Stimulated activated CD4-positive, alpha-beta T cell treated with anti-CD3 and anti-CD28 coated beads, Interleukin-4, amount 100 ng/mL, for 4 hours (primary cell): ENCODE results near the gene CELF5.

Experiments
- DNase-seq, 2 experiments: peaks; one replicate each; pipeline ENCODE4 v3.0.0-alpha.2; 2020

Gene CELF5

DNA sequence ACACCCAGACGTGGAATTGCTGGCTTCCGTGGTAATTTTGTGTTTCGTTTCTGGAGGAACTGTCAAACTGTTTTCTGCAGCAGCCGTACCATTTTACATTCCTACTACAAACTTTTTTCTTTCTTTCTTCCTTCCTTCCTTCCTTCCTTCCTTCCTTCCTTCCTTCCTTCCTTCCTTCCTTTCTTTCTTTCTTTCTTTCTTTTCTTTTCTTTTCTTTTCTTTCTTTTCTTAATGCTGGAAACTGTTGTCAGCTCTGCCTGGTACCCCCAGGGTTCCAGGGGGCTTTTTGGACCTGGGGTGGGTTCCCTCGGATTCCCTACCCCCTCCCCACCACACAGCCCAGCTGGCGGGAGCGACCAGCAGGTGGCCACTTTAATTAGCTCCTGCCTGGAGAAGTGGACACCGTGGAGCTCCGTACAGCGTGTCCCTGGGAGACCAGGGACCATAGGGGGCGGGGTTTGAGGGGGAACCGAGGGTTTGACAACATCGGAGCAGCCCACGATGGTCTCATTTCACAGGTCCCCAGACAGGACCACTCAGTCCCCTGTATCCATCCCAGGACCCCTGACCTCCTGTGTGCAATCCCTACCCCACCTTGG, 24.4 kb downstream of the CELF5 start:
- no peak for DNase-seq

DNA sequence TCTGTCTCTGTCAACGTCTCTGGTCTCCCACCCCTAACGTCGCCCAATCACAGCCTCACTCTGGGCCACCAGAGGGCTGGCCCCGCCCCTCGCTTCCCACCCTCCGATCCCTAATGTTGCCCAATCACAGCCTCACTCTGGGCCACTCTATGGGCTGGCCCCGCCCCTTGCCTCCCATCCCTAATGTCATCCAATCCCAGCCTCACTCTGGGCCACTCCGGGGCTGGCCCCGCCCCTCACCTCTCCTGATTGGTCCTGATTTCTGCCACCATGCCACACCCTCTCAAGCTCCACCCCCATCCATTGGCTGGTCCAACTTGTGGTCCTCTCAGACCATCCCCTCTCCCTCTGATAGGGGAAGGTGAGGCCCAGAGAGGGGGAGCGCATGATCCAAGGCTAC, 24.9 kb downstream of the CELF5 start:
- DNase-seq, result no peak

DNA sequence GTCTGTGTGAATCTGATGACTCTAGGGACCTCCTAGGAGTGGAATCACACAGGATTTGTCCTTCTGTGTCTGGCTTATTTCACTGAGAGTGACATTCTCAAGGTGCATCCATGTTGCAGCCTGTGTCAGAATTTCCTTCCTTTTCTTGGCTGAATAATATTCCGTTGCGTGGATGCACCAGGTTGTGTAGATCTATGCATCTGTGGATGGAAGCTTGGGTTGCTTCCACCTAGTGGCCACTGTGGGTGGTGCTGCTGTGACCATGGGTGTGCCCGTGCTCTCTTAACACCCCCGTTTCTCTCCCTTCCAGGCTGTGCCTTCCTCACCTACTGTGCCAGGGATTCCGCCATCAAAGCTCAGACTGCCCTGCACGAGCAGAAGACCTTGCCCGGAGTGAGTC, 26.2 kb downstream of the CELF5 start:
- peak; percentile 27 to 49 for DNase-seq

DNA sequence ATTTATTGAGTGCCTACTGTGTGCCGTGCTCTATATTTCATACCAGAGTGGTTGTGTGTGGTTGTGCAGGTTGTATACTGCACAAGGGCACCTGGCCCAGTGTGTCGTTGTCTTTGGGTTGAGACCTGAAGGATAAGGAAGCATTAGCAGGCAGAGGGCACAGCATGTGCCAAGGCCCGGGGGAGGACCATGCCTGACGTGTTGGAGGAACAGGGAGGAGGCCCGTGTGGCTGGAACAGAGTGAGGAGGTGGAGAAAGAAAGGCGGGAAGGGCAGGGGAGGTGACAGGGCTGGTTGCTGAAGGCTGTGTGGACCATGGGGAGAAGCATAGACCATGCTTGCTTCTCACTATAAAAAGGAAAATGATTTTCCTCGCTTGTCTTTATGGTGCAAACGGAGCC, 26.8 kb downstream of the CELF5 start:
- DNase-seq, result no peak

DNA sequence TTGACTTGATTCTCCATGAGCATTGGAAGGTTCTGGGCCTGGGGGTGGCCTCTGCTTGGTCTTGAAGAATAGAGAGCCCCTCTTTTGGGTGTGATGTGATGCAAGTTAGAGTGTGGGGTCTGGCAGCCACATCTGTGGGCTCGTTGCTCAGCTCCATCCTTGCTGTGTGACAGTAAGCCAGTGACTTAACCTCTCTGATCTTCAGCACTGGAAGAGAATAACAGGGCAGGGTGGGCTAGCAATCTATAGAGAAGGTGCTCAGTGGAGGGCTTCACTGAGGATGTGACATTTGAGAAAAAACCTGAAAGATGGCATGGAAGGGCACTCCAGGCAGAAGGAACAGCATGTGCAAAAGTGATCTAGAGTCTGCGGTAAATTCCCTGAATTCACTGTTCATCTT, 28.2 kb downstream of the CELF5 start:
- DNase-seq, result no peak

DNA sequence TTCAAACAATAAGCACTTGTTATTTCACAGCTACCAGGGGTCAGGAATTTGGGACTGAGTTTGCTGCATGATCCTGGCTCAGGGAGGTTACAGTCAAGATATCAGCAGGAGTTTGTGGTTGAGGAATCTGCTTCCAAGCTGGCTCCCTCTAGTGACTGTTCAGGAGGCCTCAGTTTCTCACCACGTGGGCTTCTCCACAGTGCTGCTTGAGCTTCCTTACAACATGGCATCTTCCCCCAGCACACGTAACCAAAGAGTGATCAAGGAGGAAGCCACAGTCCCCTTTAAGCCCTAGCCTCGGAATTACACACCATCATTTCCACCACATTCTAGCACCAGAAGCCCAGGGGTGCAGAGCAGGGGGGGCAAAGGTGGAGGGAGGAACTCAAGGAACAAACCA, 28.8 kb downstream of the CELF5 start:
- DNase-seq, result no peak

DNA sequence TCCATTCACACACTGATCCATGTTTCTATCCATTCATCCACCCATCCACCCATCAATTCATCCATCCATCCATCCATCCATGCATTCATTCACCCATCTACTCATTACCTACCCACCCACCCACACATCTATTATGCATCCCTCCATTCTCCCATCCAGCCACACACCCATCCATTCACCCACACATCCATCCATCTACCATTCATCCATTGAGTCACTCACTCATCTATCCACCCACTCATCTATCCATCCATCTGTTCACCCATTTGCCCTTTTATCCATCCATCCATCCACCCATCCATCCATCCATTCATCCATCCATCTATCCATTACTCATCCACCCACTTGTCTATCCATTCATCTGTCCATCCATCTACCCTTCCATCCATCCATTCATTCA, 30.1 kb downstream of the CELF5 start:
- no peak for DNase-seq

DNA sequence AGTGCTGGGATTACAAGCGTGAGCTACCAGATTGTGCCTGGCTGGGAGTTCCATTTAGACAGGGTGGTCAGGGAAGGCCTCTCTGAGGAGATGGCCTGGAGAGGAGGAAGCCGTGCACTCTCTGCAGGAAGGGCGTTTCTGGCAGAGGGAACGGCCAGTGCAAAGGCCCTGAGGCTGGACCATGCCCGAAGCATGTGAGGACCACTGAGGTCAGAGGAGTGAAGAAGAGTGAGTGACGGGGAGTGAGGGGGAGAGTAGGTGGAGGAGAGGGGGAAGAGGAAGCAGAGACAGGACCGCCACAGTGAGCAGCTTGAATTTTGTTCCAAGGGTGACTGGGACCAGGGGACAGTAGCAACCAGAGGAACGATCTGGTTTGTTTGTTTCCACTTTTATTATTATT, 32.6 kb downstream of the CELF5 start:
- DNase-seq, result no peak

DNA sequence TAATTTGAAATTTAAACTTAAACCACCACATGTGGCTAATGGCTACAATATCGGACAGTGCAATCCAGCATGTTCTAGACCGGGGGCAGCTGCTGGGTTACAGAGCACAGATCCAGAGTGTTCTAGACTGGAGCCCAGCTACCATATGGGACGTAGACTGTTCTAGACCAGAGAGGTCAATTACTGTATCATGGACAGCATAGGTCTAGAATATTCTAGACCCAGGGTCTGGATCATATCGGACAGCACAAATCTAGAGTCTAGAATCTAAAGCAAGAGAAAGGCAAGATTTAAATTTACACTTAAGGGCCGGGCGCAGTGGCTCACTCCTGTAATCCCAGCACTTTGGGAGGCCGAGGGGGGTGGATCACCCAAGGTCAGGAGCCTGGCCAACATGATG, 37.9 kb downstream of the CELF5 start:
- no peak for DNase-seq

DNA sequence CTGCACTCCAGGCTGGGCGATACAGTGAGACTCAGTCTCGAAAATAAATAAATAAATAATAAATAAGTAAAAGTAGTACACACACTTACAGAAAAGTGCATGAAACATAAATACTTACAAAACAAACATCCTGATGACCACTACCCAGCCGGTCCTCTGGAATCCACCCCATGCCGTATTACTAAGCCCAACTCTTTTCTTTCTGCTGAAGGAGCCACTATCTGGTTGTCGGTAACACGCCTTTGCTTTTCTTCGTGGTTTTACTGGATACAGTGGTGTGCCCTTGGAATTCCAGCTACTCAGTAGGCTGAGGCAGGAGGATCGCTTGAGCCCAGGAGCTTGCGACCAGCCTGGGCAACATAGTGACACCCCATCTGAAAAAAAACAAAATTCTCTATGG, 39.4 kb downstream of the CELF5 start:
- DNase-seq, result no peak

DNA sequence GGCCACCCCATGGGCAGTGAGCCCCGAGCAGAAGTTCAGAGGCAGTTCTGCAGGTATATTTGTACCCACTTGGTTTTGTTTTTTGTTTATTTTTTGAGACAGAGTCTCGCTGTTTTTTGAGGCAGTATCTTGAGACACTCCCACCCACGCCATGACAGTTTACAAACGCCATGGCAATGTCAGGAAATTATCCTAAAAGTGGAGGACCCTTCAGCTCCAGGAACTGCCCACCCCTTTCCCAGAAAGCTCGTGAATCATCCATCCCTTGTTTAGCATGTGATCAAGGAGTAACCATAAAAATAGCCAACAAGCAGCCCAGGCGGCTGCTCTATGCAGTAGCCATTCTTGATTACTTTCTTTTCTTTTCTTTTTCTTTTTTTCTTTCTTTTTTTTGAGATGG, 41.0 kb downstream of the CELF5 start:
- no peak for DNase-seq

DNA sequence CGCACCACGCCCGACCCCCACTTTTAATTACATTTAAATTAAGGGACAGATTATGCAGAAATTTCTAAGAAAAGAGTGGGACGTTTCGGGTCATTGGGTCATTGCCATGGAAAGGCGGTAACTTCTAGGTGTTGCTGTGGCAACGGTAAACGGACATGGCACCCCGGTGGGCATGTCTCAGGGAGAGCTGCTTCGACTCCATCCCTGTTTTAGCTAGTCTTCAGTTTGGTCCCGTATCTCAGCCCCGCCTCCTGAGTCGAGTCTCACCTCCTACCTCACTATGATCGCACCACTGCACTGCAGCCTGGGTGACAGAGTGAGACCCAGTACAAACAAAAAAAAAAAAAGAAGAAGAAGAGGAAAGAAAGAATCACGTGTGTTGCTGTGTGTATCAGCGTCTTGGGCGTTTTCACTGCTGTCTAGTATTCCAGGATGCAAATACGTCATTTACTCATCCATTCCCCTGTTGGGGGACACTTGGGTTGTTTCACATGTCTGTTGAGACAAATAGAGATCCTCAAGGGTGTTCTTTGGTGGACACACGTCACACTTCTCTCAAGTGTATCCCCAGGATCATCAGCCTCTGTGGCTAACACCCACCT, 41.7 kb downstream of the CELF5 start:
- no peak for DNase-seq

DNA sequence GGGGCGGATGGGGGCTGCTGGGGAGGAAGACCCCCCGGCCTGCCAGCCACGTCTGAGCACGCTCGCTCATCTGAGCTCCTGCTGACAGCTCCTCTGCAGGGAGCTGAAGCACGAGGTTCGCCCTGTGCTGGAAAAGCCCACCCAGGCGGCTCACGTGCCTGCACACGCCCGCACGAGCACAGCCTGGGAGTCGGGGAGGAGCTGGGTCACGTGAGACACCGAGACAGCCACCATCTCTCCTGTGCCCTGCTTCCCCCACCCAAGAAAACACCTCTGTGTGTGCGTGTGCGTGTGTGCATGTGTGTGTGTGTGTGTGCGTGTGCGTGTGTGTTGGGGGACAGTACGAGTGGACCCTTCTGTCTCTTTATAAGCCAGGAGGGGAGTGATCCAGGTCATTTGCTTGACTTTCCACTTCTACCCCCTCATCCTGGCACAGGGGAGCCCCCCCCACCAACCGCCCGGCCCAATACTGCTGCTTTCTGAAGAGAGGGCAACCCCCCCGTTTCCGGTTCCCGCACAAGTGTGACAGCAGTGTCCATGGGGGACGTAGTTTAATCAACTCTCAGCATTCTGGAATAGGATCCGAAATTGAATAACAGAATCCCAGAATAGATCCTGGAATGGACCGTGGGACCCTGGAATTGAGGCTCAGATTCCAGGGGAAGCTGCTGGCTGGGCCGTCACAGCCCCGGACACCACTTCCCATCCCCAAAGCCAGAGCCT, 42.5 kb downstream of the CELF5 start:
- no peak for DNase-seq

DNA sequence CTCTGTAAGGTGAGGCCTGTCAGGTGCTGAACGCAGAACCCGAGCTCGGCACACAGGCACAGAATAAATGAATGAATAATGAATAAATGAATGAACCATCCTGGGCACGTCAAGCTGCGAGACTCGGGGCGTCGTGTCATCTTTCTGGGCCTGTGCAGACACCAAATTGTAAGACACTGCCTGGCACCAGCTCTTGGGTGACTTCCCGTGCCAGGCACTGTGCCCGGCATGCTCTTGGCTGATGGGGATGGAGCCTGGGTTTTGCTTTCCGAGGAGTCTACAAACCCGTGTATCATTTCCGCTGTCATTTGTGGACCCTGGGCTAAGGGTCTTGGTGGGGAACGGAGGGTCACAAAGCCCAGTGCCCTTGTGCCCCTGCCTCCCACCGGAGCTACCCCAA, 43.9 kb downstream of the CELF5 start:
- DNase-seq, result no peak

DNA sequence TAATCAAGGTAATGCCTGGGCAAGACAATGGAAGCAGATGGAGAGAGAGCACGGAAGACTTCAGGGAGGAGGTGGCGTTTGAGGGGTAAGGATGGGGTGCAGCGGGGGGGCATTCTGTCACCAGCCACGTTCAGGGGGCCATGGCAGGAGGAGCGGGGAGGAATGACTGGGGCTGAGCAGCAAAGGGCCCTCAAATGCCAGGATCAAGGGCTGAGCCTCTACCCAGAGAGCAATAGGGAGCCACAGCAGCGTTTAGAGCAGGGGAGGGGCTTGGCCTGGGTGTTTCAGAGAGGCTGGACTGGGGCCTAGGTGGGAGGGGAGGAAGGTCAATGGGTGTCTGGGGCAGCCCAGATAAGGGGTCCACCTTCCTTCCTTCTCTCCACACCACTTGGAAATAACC, 44.3 kb downstream of the CELF5 start:
- no peak for DNase-seq

DNA sequence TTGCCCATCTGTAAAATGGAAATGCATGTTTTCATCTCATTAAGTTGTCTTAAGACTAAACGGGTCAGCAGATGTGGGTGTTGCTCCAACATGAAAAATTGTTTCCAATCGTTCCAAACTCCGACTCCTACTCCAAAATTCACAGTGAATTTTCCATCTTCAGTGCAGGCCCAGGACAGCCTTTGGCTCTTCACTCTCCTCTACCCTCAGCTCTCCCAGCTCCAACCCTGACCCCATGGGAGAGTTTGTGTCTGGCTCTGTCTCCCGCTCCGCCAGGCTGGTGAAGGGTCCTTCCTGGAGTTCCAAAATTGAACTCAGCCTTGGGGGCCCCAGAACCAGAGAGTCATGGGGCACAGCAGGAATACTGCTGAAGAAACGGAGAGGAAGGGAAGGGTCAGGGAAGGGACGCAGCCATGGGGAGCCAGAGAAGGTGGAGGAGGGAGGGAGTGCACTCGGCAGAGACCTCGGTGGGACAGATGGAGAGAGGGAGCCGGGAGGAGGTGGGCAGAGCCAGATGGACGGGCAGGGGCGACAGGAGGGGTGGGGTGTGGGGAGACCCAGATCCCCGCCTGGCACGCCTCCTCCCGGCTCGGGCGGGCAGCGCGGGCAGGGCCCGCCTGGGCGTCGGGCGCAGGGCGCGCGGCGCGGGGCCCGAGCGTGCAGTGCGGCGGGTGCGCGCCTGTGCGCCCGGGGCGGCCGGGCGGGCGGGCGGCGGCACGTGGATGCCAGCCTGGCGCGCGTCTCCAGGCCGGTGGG, 45.6 kb downstream of the CELF5 start:
- no peak for DNase-seq

DNA sequence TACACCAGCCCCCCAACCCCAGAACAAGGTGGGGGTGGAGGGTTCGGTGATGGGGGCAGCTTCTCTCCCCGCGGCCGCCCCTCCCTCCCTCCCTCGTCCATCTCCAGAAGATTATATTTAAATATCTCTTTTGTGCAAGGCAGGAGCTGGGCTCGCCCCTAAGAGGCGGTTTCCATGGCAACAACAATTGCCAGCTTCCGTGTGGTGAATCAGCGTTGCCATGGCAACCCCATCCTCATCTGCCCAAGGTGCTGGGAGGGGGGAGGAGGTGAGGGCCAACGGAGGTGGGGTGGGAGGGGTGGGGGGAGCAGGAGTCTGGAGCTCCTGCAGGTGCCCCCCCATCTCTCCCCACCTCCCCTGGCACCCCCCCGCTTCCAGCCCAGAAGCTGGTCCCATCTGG, 46.4 kb downstream of the CELF5 start:
- peak; percentile 46 to 71 for DNase-seq

DNA sequence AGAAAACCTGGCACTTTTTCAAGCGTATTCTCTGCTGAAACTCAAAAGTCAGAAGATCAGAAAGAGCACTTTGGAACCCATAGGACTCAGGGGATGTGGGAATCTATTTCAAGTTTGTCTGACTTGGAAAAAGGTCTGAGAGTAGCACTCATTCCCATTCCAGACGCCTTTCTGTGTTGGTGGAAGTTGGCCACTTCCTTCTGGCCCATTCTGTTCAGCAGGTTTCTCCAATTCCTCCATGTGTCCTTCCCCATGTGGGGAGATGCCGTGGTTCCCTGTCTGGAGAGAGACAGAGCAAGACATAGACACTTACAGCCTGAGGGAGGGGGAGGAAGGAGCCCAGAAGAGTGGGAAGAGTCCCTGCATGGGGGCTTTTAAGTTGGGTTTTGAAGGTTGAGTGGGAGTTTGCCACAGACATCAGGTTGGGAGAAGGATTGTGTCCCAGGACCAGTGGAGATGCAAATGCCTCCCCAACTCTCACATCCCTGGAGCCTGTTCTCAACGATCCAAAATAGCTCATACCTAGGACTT, 48.0 kb downstream of the CELF5 start:
- DNase-seq, result no peak

DNA sequence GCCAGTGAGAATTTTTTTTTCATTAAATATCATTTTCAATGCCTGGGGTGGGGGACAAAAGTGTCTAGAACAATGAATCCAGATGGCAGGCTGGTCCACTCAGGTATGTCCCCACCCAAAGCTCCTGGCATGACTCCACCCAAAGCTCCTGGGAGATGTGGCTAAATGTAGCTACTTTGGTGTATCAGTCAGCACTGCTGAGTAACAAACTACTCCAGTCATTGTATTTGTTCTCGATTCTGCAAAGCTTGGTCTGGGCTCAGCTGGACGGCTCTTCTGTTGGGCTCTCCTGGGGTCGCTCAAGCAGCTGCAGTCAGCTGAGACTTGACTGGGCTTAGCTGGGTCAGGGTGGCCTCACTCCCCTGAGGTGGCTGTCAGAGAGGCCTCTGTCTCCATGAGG, 48.5 kb downstream of the CELF5 start:
- DNase-seq, result no peak

DNA sequence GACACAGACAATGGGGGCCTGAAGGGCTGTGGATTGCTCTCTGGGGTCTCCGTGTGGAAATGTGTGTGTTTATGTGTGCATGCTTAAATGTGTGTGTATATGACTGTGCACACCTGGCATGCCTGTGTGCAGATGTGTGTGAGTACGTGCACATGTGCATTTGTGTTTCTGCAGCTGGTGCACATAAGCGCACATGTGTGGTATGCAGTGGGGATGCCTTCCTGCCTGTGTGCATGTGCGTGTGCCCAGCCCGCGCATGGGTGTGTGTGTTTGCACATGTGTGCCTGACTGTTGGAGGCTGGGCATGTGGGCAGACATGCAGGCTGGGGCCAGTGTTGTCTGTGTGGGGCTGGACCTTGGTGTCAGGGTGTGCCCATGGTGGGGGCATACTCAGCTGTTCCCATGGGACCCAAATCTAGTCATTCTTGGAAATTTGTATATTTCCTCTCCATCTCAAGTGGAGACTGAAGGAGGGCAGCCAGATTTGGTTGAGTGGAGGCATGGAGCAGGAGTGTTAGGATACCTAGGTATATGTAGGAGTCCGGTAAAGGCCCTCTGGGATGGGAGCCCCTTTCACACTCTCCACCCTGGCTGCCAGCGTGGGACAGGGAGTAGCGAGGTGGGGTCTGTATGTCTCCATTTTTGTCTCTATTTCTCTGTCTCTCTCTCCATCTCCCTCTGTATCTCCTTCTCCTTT, 49.9 kb downstream of the CELF5 start:
- DNase-seq, result no peak

DNA sequence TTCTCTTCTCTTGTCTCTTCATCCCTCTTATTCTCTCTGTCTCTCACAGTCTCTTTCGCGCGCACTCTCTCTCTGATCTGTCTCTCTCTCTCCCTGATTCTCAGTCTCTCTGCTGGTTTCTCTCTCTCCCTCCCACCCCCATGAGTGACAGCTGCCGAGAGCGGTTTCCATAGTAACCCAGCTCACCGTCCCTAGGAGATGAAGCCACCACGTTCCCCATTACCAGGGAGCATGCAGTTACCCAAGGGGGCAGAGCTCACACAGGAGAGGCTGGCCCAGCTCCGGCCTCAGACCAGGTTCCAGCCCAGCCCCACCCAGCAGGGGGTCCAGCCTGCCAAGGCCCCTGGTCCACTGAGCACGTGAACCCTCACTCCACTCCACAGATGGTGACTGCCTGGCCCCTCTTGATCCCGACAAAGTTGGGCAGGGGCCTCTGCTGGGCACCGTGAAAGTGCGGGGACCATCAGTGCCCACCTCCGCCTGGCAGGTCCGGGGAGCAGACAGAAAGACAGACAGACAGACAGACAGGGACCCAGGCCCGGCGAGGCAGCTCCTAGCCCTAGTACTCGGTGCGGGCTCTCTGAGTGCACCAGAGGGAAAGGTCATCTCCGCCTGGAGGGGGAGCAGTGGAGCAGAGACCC, 50.6 kb downstream of the CELF5 start:
- DNase-seq, result peak in 1 of 2 experiments; percentile 38

DNA sequence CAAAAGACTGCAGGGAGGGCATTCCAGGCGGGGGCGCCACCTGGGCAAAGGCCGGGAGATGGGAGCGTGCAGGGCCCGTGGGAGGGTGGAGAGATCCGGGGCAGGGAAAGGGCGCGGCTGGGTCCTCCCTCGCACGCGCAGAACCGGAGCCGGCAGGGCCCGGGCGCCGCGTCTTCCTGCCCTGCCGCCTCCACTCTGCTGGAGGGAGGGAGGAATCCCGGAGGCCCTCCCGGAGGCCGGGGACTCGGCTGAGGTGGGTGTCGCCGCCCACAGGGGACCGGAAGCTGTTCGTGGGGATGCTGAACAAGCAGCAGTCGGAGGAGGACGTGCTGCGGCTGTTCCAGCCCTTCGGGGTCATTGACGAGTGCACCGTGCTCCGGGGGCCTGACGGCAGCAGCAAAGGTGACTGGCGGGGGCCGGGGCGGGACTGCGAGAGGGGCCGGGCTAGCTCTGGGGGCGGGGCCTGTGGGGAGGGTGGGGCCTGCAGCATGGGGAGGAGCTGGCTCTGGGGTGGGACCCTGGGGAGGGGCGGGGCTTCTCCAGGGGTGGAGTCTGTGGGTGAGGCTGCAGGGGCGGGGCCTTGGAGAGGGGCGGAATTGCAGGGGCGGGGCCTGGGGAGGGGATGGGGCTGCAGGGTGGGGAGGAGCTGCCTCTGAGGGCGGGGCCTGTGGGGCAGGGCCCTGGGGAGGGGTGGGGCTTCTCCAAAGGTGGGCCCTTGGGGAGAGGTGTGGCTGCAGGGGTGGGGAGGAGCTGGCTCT, 51.3 kb downstream of the CELF5 start:
- peak; percentile 87 to 91 for DNase-seq
